Measurements from ENCODE around the gene NELL1. TPM values are rescaled to one million over a fixed set of nuclear protein-coding genes. Genes with fewer than 3 reads are reported as not detected.

The NELL1 gene
- total RNA-seq, 1 experiment from 2014 or later = not detected

DNA sequence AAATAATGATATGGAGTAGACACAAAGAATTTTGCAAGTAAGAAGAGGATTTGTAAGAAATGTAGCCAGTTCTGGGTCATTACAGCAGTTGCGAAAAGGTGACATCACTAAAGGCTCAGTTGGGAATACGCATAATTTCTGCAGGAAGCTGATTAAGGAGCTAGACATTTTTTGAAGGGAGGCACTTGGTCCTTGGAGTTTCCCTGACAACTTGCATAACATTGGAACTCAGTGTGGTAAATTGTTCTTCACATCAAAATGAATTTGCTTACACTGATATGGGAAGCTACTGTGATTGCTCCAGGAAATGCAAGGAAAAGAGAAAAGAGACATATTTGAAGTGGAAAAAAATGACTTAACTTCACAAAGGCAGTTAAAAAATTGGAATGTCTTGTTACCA lies 626.1 kb downstream of the NELL1 start:
- TF ChIP-seq EZH2 (IDR thresholded peaks at IDR 0.05; ENCODE audit: low read length, unreplicated experiment) (no peak), EZH2phosphoT487 (IDR thresholded peaks at IDR 0.05; ENCODE audit: borderline replicate concordance, low read length) (no peak)
- TF ChIP-seq, protein P1, sequence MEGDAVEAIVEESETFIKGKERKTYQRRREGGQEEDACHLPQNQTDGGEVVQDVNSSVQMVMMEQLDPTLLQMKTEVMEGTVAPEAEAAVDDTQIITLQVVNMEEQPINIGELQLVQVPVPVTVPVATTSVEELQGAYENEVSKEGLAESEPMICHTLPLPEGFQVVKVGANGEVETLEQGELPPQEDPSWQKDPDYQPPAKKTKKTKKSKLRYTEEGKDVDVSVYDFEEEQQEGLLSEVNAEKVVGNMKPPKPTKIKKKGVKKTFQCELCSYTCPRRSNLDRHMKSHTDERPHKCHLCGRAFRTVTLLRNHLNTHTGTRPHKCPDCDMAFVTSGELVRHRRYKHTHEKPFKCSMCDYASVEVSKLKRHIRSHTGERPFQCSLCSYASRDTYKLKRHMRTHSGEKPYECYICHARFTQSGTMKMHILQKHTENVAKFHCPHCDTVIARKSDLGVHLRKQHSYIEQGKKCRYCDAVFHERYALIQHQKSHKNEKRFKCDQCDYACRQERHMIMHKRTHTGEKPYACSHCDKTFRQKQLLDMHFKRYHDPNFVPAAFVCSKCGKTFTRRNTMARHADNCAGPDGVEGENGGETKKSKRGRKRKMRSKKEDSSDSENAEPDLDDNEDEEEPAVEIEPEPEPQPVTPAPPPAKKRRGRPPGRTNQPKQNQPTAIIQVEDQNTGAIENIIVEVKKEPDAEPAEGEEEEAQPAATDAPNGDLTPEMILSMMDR (conservative IDR thresholded peaks at IDR 0.05; ENCODE audit: low read depth, low read length) = no peak
- intact Hi-C loops (cut with micrococcal nuclease) = no loop called here
- POLR2A ChIA-PET (ENCODE audit: unreplicated experiment) = no interaction called here
- ATAC-seq = no peak
- H4K20me1 ChIP-seq (ENCODE audit: low read length) = no peaks in the 10 kb centered on the region
- no peak overlapping the region for H3K4me3 ChIP-seq (ENCODE audit: low read length)
- H3K4me2 ChIP-seq (ENCODE audit: low read length) = no peak overlapping the region
- H3K9me3 ChIP-seq (ENCODE audit: low read length) = peaks cover 4% of the 10 kb centered on the region; the same call in 1 of the 2 replicates
- H3K79me2 ChIP-seq (ENCODE audit: low read length) = no peaks in the 10 kb centered on the region
- no peak for DNase-seq
- no peak overlapping the region for H2AFZ ChIP-seq (ENCODE audit: low read length)
- no peaks in the 10 kb centered on the region for H3K9me2 ChIP-seq (replicated peaks; ENCODE audit: low read length)
- H3F3A ChIP-seq (ENCODE audit: low read length, unreplicated experiment) = no peaks in the 10 kb centered on the region
- no peaks in the 10 kb centered on the region for H3K27me3 ChIP-seq (ENCODE audit: low read length)
- no TSS peak for BruUV-seq (replicated peaks)
- CTCF ChIA-PET = no interaction called here
- no peak overlapping the region for H3K27ac ChIP-seq (ENCODE audit: low read length)
- H3K9ac ChIP-seq (ENCODE audit: low read length) = no peak overlapping the region
- no peaks in the 10 kb centered on the region for H3K4me1 ChIP-seq (ENCODE audit: insufficient read depth, low read length)
- no peaks in the 10 kb centered on the region for H3K36me3 ChIP-seq (ENCODE audit: low read depth, low read length)

- Histone ChIP-seq H2AFZ (ENCODE audit: low read length) (no peak overlapping the region), H3F3A (ENCODE audit: low read length, unreplicated experiment) (no peaks in the 10 kb centered on the region), H3K9me2 (replicated peaks; ENCODE audit: low read length) (no peaks in the 10 kb centered on the region), H3K36me3 (ENCODE audit: low read depth, low read length) (no peaks in the 10 kb centered on the region), H3K27me3 (ENCODE audit: low read length) (no peaks in the 10 kb centered on the region), H4K20me1 (ENCODE audit: low read length) (no peaks in the 10 kb centered on the region), H3K79me2 (ENCODE audit: low read length) (no peaks in the 10 kb centered on the region), H3K9me3 (ENCODE audit: low read length) (peaks cover 4% of the 10 kb centered on the region; the same call in 1 of the 2 replicates), H3K9ac (ENCODE audit: low read length) (no peak overlapping the region), H3K4me3 (ENCODE audit: low read length) (no peak overlapping the region), H3K27ac (ENCODE audit: low read length) (no peak overlapping the region), H3K4me2 (ENCODE audit: low read length) (no peak overlapping the region), H3K4me1 (ENCODE audit: insufficient read depth, low read length) (no peaks in the 10 kb centered on the region)
- TF ChIP-seq, protein P1 (conservative IDR thresholded peaks at IDR 0.05; ENCODE audit: low read depth, low read length) = no peak
- TF ChIP-seq EZH2 (IDR thresholded peaks at IDR 0.05; ENCODE audit: low read length, unreplicated experiment) = no peak
- no peak for TF ChIP-seq EZH2phosphoT487 (IDR thresholded peaks at IDR 0.05; ENCODE audit: borderline replicate concordance, low read length)
- BruUV-seq (replicated peaks) = no TSS peak
- intact Hi-C loops (cut with micrococcal nuclease) = no loop called here
- DNase-seq = no peak
- no peak for ATAC-seq
- ChIA-PET CTCF (no interaction called here), POLR2A (ENCODE audit: unreplicated experiment) (no interaction called here)
Observed at GRCh38 chr11:21301981-21302380, 632.6 kb downstream of the NELL1 start.

DNA sequence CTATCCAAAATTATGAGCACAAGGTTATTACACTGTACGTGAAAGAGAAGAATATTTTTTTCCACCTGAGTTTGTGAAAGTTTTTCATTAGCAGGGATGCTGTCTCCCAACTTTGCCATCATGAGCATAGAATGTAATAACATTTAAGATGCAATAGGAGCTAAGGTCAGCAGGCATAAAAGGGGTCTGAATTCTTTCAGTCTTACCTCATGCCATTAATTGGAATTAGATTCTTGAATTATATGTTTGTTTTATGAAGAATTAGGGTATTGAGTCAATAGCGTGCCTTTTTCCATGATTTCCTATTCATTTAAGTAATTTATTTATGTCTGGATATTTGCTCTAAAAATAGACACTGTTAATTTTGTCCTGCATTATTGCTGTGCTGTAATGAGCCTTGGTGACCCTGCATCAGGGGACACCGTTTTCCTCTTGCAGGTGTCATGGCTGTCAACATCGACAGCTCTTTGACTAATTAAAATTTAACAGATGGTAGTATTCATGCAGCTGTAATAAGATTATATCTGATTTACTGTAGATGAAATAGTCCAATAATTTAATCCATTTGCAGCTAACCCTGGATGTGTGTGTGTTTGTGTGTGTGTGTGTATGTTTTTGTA lies 637.5 kb downstream of the NELL1 start:
- Histone ChIP-seq H3K79me2 (ENCODE audit: low read length) (no peaks in the 10 kb centered on the region), H3K4me1 (ENCODE audit: insufficient read depth, low read length) (no peaks in the 10 kb centered on the region), H3F3A (ENCODE audit: low read length, unreplicated experiment) (no peaks in the 10 kb centered on the region), H3K4me3 (ENCODE audit: low read length) (no peak overlapping the region), H3K36me3 (ENCODE audit: low read depth, low read length) (no peaks in the 10 kb centered on the region), H3K27me3 (ENCODE audit: low read length) (no peaks in the 10 kb centered on the region), H3K9me3 (ENCODE audit: low read length) (0 out of 2 replicates have a peak, but pooled peaks cover 8% of the 10 kb centered on the region), H3K9ac (ENCODE audit: low read length) (no peak overlapping the region), H3K9me2 (replicated peaks; ENCODE audit: low read length) (no peaks in the 10 kb centered on the region), H3K27ac (ENCODE audit: low read length) (no peak overlapping the region), H2AFZ (ENCODE audit: low read length) (no peak overlapping the region), H4K20me1 (ENCODE audit: low read length) (no peaks in the 10 kb centered on the region), H3K4me2 (ENCODE audit: low read length) (no peak overlapping the region)
- DNase-seq = no peak
- no TSS peak for BruUV-seq (replicated peaks)
- CTCF ChIA-PET = no interaction called here
- no peak for ATAC-seq
- intact Hi-C loops (cut with micrococcal nuclease) = no loop called here
- POLR2A ChIA-PET (ENCODE audit: unreplicated experiment) = no interaction called here
- no peak for TF ChIP-seq EZH2phosphoT487 (IDR thresholded peaks at IDR 0.05; ENCODE audit: borderline replicate concordance, low read length)
